Stimulated activated CD4-positive, alpha-beta T cell treated with anti-CD3 and anti-CD28 coated beads, Interleukin-15, amount 100 ng/mL, for 1 hour (primary cell): ENCODE data around the gene SNX19.
A peak's percentile ranks its signal among the peaks of the same experiment; 100 is the strongest.
"Not testable (repeated sequence)": the region's sequence is repeated elsewhere in the genome, so short reads cannot be mapped to it uniquely, and the experiment has no call there.

ENCODE experiments used
- DNase-seq, 2 donors: peaks; one replicate each; pipeline ENCODE4 v3.0.0-alpha.2; 2020; ENCODE audit warnings: low read depth in 1 of 2, low spot score in 1 of 2

Gene SNX19

DNA sequence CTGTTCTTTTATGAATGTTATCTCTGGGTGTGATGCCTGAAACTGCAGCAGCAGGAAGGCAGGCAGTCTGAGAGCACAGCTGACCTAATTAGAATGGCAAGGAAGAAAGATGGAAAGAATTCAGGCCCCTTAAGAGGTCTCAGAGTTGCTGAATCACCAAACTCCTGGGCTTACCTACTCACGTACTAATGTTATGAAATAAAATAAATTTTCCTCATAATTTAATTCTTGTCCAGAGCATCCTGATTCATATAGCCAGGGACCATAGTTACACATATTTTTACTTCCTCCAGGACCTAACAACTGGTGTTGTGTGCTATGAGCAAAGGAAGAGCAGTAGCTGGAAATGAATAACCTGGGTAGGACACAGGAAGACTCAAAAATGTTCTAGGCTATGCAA lies 41.9 kb downstream of the SNX19 start:
- no peak for DNase-seq

DNA sequence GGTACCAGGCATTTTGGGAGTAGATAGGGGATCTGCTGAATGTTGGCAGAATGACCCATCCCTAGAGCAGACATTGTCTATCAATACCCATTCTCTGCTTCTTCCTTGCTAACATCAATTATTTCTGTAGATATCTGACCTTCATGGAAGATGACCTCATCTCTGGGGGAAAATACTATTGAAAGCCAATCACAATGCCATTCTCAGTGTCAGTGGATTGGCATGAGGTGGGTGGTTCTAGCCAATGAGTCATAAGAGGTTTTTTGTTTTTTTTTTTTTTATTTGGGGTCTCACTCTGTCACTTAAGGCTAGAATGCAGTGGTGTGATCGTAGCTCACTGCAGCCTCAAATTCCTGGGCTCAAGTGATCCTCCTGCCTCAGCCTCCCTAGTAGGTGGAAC lies 42.5 kb downstream of the SNX19 start:
- DNase-seq = no peak

DNA sequence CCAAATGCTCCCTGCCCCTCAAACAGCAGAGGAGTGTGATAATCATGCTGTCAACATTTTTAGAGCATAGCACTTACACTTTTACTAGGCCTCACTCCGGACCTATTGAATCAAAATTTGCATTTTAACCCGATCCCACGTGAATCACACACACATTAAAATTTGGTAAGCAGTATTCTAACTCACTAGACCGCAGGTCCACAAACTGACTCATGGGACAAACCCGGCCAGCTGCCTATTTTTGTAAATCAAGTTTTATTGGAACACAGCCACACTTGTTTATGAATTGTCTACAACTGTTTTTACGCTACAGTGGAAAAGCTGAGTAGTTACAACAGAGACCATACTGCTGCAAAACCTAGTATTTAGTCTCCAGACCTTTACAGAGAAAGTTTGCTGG lies 43.3 kb downstream of the SNX19 start:
- no peak for DNase-seq

DNA sequence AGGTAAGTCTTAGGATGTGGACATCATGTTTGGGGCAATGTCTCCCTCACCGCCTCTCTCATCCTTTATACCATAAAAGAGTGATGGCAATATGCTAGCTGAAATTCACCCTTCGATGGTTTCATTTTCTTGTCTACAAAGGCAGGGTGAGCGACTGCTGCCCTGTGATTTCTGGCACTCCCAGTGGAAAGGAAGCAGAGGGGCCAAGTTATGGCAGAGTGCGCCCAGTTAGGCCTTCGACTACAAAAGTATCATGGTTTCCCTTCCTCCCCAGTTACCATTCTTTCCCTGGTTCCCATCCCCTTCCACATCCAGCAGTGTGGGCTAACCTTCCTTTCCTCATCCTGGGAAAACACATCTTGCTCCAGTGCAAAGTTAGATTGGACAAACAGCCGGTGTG lies 43.8 kb downstream of the SNX19 start:
- no peak for DNase-seq

DNA sequence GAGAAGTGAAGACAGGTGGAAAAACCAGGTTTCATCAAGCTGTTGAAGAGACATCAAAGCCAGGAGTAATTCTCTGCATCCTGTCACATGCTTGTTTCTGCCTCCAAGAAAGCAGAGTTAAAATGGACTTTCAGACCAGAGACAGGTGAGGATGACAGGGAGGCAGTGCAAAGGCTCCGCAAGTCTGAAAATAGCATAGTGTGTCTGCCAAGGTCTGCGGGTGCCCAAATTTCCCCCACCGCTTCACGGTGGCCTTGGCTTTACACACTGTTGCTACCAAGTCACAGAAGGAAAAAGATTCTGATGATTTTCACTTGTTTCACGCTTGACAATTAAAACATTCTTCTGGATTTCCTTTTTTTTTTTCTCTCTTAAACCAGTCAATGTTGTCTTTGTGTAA lies 44.2 kb downstream of the SNX19 start:
- DNase-seq = no peak

DNA sequence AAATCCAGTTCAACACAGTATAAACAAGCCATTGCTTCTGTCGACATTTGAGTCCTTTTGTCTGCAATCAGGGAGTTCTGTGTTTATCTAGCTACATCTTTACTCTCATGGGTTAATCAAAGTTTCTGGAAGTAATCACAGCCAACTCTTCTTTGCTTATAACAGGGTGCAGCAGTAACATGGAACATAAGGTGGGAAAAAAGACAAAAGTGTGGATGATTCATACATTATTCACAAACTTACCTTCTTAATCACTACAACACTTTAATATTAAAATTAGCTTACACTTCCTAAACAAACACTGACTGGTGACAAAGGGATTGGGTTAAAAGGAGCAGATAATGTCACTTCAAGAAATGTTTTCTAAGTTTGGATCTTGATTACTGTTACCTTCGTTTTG lies 44.7 kb downstream of the SNX19 start:
- no peak for DNase-seq

DNA sequence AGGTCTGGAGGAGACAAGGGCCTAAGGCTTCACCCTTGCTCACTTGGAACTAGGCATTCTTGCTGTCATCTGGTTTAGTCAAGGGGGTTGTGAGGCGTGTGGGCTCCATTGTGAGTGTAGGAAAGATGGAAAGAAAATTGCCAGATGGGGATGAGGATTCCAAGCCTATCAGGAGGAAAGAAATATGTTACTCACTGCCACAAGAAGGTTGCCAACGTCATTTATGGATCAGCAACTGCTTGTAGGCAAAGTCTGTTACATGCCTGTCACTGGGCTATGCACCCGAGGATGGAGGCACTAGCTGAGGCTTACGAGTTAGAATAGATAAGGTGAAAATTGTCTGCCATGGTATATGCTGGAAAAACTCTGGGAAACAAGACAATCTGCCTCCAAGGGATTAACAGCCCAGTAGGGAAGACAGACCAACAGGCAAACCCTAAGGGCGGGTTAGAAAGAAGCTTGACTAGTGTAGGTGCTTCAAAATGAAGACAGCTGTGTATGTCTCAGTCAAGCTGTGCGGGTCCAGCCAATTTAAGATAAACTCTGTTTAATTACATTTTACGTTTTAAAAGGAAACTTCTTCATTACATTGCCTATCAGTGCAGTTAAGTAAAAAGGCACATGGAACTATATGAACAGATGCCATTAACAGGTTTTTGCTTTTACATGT lies 47.4 kb downstream of the SNX19 start:
- DNase-seq = no peak

DNA sequence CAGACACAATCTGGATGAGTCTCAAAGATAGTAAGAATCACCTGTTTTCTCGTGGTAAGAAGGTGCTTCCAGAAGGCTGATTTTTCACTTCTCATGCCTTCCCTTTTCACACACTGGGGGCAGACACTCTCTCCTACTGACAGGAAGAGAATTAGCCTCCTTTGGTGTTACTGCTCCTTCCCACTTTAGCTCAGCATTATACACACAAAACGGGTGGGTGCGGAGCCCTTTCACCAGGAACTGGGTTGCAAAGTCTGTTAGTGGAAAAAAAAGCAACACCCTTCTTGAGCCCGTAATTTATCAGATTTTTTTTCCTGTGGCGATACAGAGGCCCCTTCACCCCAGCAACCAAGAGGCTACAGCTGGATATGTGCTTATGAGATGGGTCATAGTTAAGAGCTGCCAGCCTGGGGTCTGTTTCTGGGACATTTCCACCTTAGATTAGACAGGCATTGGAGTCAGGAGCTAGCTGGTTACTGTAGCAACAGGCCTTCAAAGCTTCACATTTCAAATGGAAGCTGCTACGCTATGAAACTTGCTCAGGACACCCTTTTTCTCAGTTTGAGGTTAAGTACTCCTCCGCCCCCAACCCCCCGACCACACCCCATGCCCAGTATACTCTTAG lies 48.1 kb downstream of the SNX19 start:
- no peak for DNase-seq

DNA sequence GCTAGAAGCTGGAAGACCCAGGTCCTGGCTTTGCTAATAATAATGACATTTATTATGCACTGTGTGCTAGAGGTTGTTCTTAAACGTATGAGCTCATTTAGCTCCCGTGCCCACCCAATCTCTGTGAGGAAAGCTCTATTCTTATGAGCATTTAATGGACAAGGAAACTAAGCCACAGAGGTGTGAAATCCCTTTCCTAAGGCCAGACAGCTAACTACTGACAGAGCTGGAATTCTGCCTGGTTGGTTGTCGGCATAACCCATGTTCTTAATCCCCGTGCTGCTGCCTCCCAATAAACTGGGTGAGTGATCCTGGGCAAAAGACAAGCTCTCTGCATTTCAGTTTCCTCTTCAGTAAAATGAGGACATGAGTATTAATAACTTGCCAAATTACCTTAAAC lies 49.4 kb downstream of the SNX19 start:
- no peak for DNase-seq

DNA sequence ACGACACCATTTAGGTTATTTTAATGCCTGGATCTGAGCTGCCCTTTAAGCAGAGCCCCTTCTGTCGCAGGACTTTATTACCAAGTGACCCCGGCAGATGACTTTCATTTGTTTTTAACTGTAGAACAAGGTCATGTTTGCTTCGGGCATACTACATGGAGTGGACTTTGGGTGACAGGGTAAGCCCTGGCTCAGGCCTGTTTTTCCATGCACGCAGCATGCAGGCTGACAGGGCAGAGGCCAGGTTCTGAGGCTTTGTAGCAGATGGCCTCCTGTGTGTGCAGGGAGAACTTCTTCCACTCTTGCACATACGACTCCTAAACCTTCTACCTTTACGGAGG lies 50.5 kb downstream of the SNX19 start:
- DNase-seq = no peak

DNA sequence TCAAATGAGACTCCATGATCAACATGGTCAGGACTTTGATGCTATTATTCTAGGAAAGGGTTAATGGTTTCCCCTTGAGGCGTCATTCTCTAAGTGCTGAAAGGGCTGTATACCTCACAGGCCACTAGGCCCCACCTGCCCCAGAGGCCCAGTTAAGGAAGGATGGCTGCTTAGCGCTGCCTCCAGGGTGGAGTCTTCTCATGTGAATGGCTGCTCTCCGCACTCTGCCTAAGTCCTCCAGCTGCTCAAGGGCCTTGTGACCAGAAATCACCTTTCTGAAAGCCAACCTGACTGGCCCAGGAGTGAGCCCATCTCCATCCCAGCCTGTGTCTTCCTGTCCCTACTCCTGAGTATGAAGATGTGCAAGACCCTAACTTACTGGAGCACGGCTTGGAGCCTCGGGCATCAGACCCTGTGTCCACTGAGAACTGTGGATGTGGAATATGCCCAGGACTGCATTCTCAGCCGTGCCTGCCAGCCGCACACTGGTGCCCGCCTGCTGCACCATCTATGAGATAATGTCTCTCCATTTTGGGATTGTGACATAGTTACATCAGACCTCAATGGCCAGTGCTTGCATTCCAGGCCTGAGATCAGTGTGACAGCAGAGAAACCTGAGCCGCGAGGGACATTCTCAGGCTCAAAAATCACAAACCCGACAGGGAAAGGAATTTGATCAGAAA lies 51.0 kb downstream of the SNX19 start:
- DNase-seq = no peak

DNA sequence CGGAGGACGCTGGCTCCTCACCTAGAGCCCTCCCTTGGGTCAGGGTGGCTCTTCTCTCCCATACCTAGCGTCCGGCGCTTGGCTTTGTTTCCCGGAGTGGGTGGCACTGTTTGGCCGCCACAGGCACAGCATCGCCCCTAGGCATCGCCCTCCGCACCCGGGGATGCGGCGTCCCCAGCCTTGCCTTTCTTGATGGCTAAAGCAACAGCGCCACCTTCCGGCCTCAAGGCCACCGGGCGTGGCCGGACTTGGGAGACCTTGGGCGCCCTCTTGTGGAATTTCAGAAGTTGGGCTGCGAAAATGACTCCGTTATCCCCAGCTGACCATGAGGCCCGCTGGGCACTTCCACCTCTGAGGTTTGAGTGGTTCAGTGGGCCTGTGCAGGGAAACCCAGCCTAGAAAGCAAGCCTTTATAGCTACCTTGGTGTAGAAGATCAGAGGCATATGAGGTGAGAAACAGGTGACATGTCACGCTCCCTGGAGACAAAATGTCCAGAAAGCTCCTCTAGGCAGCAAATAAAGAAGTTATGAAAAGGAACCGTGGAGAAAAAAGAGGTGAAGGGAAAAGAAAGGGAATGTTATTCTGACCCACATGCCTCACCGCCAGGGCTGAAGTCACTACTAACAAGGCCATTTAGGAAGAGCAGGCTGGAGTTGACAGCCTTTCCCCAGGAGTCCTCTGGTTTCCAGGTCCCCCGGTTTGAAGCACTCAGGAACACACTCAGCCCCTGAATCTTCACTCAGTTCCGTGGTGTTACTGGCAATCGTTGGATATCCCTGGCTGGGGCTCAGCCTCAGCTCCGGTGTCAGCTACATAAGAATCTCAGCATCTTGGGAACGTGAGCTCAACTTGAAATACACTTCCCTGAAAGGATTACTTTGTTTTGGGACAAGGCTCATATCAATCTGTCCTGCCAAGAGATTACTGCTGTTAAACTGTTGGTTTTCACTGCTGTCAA lies 54.1 kb downstream of the SNX19 start:
- DNase-seq = peak; percentile 65 to 72

DNA sequence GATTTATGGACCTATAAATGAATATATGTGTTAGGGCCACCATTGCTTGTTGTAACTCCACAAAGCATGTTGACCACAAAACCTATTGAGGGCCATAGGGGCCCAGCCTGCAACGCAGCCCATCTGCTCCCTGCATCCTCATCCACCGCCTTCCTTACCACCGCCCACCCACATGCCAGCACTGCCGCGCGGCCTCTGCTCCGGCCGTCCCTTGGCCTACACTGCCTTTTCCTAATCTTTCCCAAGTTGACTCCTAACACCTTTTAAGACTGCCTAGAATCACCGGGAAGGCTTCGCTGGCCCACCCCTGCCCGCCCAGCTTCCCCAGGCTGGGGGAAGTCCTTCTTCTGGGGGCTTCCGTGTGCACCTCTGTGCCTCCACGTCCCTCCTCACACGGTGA lies 55.0 kb downstream of the SNX19 start:
- no peak for DNase-seq

DNA sequence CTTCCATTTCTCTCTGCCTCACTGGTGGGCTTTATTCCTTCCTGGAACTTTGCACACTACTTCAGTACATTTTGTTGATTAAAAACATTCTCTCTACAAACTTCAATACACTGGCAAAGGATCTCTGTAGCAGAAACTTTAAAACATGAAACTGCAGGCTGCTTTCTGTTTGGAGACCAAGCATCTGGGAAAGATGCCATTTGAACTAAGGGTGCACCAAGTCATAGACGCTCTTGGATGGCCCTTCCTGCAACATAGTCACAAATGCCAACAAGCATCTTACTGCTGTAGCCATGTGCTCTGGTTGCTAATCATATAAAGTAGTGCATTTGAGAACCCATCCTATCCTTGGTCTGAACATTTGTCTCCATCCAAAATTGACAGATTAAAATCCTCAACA lies 56.4 kb downstream of the SNX19 start:
- no peak for DNase-seq

DNA sequence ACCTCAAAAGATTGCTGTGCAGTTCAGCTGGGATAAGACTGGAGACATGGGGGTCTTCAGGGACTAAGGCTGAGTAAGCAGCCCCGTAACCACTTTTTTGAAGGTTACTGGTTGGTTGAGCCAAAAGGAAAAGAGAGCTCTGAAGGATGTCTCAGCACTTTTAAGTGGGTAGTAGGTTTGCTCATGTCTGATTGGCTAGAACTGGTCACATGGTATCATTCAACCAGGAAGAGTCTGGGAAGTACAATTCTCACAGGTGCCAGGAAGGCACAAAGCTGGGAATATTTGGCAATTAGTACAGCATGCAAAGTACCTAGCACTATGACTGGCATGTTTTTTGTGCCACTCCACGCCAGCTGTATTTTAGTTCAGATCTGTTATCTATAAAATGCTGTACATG lies 58.1 kb downstream of the SNX19 start:
- no peak for DNase-seq

DNA sequence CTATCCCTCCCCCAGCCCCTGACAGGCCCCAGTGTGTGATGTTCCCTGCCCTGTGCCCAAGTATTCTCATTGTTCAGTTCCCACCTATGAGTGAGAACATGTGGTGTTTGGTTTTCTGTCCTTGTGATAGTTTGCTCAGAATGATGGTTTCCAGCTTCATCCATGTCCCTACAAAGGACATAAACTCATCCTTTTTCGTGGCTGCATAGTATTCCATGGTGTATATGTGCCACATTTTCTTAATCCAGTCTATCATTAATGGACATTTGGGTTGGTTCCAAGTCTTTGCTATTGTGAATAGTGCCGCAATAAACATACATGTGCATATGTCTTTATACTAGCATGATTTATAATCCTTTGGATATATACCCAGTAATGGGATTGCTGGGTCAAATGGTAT lies 60.6 kb downstream of the SNX19 start:
- DNase-seq = not testable (repeated sequence)

DNA sequence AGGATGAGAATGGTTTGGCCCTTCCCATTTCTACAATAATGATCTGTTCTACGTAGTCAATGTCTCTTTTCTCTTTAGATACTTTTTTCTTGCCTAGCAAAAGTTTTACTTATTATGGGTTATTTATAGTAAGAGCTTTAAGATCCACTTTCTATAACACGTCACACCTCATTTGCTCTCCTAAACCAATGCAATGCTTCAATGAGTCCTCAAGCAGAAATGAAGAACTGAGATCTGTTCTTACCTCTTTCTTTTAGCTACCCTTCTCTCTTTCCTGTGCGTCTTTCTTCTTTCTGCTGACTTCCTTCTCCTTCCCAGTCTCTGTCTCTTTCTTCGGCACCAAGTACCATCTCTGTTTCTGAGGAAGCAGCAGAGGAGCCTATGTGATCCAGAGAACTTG lies 61.8 kb downstream of the SNX19 start:
- DNase-seq = no peak

DNA sequence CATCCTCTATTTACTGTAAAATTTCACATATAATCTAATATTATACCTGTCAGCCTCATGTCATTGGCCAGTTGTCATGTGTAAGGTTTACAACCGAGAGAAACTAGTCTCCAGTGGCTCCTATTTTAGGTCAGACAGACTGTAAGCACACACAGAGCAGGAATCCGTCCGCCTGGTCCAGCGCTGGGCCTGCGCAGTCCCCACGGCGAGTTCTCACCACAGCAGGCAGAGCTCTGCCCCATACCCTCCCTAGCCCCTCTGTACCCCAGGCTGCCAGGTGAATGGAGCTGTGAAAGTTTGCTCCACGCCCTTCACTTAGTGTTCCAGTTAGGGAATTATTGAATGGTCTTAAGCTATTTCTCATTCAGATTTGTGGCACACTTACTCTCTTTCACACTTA lies 63.7 kb downstream of the SNX19 start:
- no peak for DNase-seq

DNA sequence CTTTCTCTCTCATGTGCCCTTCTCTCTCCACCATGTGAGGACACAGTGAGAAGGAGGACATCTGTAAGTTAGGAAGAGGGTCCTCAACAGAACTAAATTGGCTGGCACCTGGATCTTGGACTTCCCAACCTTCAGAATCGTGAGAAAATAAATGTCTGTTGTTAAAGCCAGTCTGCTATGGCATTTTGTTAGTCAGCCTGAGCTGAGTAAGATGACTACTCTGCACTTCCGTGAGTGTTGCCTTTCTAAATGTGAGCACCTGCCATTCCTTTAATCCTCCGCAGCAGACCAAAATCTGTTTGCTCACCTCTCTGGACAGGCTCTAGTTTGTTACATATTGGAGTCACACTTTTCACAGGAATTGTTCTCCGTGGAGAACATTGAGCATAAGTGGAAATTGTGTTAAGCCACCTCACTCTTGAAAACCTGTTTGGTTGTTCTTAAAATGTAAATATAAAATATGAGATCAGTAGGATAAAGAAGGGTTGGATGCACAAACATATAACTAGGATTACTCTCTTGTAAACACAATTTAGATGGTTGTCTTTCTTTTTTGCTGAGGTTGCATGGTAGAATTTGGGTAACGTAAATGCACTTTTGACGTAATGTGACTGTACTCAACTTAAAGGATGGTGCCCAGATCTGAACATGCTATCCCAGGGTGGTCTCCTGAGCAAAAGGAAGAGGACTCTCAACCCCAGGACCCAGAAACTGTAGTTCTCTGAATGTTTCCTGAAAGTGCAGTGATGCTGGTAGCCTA lies 65.9 kb downstream of the SNX19 start:
- no peak for DNase-seq

DNA sequence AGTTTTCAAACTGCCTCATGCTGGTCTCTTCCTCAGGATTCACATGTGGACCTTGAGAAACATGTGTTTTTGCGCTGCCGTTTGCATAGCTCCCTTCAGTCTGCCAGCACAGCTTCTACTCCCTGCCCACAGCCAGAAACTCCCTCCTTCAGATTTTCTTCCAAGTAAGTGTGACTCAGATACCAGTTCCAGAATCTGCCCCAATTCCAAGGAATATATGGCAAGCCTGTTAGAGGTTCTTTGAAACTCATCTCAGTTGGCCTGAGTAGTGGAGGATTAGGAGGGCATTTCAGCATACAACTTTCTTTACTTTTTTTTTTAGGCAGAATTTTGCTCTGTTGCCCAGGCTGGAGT lies 67.1 kb downstream of the SNX19 start:
- DNase-seq = no peak
